GM12872 (cell line): ENCODE data around the gene GRM2.

ENCODE experiments used
- CTCF ChIP-seq: IDR thresholded peaks from 3 replicates; pipeline ENCODE4 v1.5.1; 2011; ENCODE audit warnings: low read depth, mild to moderate bottlenecking, low read length, moderate library complexity; ENCODE audit not compliant: insufficient read depth

Gene GRM2

GRCh38 chr3:51670823-51671733 lies 35.8 kb upstream of the GRM2 start, which contains the start of gene TEX264:
Gene TEX264 (plus strand): TSS chr3:51671252. CDS start chr3:51674305, 3,053 bp downstream.
- TF ChIP-seq CTCF = no peak

DNA sequence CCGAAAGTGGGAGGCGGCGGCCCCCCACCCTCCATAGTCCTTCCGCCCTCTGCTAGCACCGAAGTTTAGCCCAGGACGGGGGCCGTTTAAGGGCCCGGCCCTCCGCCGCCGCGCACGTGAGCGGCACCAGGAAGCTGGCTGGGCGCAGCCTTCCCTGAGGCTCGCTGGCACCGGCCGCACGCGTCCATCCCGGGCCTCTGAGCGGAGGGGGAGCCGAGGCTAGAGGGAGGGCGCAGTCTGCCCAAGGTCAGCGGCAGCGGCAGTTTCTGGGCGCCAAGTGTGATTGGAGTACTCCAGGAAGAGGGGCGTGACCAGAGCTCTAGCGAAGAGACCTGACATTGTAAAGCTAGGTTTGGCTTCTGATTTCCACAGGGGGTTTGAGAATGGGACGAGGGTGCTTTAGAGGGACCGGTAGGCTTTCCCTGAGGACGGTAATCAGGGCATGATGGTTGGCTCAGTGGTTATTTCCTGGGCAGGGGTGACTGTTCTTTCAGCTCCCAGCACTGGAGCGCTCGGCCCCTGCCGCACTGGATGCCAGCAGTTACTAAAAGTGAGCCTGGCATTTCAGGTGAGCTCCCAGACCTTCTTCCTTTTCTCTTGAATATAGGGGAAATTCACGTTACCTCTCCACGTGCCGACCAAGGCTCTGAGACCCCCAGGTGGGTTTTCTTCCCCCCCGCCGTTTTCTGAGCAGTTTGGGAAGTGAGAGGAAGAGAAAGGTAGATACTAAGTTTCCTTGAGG lies 35.0 kb upstream of the GRM2 start:
- no peak for TF ChIP-seq CTCF

GRCh38 chr3:51673181-51673801 lies 33.6 kb upstream of the GRM2 start:
- no peak for TF ChIP-seq CTCF

DNA sequence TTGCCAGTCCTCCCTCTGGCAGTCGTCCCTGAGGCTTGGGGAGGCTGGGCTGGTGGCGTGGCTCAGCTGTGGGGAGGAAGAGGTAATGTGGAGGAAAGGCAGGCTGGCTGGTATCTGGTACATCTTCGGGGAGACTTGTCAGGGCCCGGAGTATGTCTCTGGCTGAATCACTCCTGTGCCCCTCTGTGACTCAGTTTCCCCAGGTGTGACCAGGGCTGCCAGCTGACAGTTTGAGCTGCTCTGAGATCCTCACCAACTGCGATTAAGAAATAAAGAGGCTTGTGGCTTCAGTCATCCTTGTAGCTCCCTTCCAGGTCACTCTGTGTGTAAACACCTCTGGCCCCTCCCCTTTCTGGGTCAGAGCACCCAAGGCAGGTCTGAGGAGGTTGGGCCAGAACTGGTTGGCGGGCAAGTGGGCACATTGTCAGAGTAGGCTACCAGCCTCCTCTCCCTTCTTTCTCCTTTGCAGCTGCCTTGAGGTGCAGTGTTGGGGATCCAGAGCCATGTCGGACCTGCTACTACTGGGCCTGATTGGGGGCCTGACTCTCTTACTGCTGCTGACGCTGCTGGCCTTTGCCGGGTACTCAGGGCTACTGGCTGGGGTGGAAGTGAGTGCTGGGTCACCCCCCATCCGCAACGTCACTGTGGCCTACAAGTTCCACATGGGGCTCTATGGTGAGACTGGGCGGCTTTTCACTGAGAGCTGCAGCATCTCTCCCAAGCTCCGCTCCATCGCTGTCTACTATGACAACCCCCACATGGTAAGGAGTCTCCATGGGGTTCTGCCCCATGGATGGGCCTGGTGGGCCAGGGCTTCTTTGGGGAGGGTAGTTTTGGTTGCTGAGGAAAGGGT lies 32.8 kb upstream of the GRM2 start:
- TF ChIP-seq CTCF = no peak

GRCh38 chr3:51675201-51675611 lies 31.7 kb upstream of the GRM2 start:
- TF ChIP-seq CTCF = no peak

DNA sequence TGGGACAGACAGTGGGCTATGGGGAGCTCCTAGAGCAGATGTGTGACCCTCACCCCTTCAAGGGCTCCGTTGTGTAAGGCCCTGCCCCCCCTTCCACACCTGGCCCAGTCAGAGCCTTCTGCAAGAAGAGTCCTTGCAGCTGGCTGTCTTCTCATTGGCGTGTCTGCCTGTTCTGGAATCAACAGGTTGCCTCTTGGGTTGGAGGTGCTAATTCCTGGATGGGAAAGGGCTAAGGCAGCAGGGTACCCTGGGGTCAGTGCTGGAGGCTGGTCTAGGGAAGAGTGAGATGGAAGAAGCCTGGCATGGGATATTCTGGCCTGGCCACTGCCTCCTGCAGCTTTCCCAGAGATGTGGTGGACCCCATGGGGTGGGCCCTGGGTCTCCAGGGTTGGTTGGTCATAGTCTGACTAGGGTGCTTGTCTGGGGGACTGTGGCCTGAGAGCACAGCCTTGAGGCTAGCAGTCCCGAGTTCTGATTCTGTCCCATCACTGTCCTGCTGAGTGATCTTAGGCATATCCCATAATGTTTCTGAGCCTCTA lies 30.7 kb upstream of the GRM2 start:
- no peak for TF ChIP-seq CTCF
